Neural crest cell (in vitro differentiated cells): ENCODE measurements around the gene EYA3. TPM values are rescaled to one million over a fixed set of nuclear protein-coding genes. Genes with fewer than 3 reads are reported as not detected.

ENCODE experiments used
- DNase-seq: peaks from one replicate; pipeline ENCODE4 v3.0.0; 2021; ENCODE audit warnings: low read depth, mixed read lengths, low spot score
- H3K27ac Mint-ChIP-seq: one replicate; pipeline ENCODE4 v1.8.0; 2021; ENCODE audit warnings: mild to moderate bottlenecking, mixed read lengths; ENCODE audit not compliant: unreplicated experiment
- H3K27me3 Mint-ChIP-seq: 2 replicates; pipeline ENCODE4 v1.8.0; 2021; ENCODE audit warnings: low read depth, mild to moderate bottlenecking, mixed read lengths
- H3K36me3 Mint-ChIP-seq: 2 replicates; pipeline ENCODE4 v1.8.0; 2021; ENCODE audit warnings: low read depth, mild to moderate bottlenecking, mixed read lengths
- H3K4me1 Mint-ChIP-seq: 2 replicates; pipeline ENCODE4 v1.8.0; 2021; ENCODE audit warnings: mixed read lengths
- H3K4me3 Mint-ChIP-seq: one replicate; pipeline ENCODE4 v1.8.0; 2021; ENCODE audit warnings: mild to moderate bottlenecking, mixed read lengths
- H3K9me3 Mint-ChIP-seq: 2 replicates; pipeline ENCODE4 v1.8.0; 2021; ENCODE audit warnings: mixed read lengths
- total RNA-seq: library from RNA; stranded (reverse); gene quantifications from 2 replicates; pipeline ENCODE4 v1.2.1, GENCODE V29; 2021
- TF ChIP-seq, protein P1 (sequence below): fragments of 200-600 bp; sonication (generic); conservative IDR thresholded peaks from 2 replicates; pipeline ENCODE4 v1.5.0; 2021; ENCODE audit warnings: antibody characterized with exemption, mild to moderate bottlenecking

The EYA3 gene
- total RNA-seq, 1 donor from 2014 or later = 35.9 TPM

DNA sequence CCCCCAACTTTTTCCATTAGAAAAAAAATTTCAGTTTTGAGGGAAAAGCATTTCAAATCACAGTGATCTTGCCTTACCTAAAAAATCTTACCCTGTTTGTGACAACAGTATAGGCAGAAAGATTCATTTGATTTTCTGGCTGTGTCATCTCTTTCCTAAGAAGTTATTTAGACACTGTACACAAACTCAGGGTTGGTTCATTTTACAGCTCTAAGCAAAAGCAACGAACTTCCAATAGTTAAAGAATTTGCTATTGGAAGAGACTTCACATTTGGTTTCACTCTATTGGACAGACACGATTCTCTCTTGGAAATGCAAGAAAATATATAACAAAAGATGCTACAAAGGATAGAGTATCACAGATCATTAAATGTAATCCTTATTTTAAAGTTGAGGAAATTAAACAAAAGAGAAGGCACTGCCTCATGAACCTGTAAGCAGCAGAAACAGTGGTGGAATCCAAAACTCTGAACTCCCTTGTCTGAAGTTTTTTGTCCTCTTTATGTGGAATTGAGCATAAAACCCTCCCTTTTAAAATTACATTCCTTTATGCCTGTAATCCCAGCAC lies 20.8 kb downstream of the EYA3 start:
- H3K4me1 Mint-ChIP-seq = peaks cover 9% of the 10 kb centered on the region
- no peaks in the 10 kb centered on the region for H3K9me3 Mint-ChIP-seq
- no peak for DNase-seq
- TF ChIP-seq, protein P1, sequence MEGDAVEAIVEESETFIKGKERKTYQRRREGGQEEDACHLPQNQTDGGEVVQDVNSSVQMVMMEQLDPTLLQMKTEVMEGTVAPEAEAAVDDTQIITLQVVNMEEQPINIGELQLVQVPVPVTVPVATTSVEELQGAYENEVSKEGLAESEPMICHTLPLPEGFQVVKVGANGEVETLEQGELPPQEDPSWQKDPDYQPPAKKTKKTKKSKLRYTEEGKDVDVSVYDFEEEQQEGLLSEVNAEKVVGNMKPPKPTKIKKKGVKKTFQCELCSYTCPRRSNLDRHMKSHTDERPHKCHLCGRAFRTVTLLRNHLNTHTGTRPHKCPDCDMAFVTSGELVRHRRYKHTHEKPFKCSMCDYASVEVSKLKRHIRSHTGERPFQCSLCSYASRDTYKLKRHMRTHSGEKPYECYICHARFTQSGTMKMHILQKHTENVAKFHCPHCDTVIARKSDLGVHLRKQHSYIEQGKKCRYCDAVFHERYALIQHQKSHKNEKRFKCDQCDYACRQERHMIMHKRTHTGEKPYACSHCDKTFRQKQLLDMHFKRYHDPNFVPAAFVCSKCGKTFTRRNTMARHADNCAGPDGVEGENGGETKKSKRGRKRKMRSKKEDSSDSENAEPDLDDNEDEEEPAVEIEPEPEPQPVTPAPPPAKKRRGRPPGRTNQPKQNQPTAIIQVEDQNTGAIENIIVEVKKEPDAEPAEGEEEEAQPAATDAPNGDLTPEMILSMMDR = no peak
- no peak overlapping the region for H3K27ac Mint-ChIP-seq
- H3K36me3 Mint-ChIP-seq = no peaks in the 10 kb centered on the region
- no peaks in the 10 kb centered on the region for H3K27me3 Mint-ChIP-seq
- H3K4me3 Mint-ChIP-seq = no peak overlapping the region

DNA sequence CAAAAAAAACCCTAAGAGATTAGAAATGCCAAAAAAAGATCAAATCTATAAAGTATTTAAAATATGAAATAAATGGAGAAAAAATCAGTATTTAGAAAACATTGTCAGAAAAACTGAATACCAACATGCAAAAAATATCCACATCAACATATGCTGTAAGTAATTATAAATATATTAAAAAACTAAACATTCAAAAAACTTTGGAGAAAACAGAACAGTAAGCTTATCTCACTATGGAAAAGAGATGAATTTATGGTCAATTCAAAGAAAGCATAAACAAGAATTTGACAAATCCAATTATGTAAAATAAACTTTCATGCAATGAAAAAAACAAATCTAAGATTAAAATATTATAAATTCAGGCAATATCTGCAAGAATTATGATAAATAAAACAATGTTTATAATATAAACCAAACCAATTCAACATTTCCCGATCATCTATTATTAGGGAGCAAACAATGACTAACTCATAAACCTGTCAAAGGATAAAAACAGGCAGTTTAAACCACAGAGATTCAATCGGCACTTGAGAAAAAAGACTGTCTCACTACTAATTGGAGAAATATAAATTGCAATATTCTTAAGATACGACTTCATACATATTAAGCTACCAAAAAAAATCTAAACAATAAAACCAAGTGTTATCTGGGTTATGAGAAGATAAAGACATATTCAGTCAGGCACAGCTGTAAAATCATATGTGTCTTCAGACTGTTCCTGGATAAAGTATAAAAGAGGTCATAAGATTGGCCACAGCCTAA lies 21.8 kb downstream of the EYA3 start:
- DNase-seq = no peak
- no peaks in the 10 kb centered on the region for H3K27me3 Mint-ChIP-seq
- H3K27ac Mint-ChIP-seq = no peak overlapping the region
- H3K36me3 Mint-ChIP-seq = no peaks in the 10 kb centered on the region
- peaks cover 2% of the 10 kb centered on the region for H3K9me3 Mint-ChIP-seq
- H3K4me3 Mint-ChIP-seq = no peak overlapping the region
- TF ChIP-seq, protein P1 = no peak
- H3K4me1 Mint-ChIP-seq = peaks cover 9% of the 10 kb centered on the region

DNA sequence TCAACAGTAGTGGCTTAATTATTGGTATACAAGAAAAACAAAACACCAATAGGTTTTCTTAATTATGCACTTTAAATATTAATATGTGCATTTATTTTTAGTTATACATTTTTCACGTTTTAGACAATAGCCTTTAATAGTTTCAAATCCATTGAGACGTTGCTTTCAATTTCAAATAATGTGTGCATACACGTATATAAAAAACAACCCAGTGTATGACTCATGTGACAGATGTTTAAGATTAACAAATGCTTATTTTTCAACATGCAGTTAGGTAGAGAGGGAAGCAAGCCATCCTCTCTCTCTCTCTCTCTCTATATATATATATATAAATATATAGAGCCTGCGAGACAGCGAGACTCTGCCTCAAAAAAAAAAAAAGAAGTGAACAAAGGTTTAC lies 24.3 kb downstream of the EYA3 start:
- TF ChIP-seq, protein P1 = no peak
- no peak overlapping the region for H3K4me3 Mint-ChIP-seq
- H3K9me3 Mint-ChIP-seq = peaks cover 2% of the 10 kb centered on the region
- H3K36me3 Mint-ChIP-seq = peaks cover 2% of the 10 kb centered on the region
- H3K27me3 Mint-ChIP-seq = no peaks in the 10 kb centered on the region
- H3K27ac Mint-ChIP-seq = no peak overlapping the region
- H3K4me1 Mint-ChIP-seq = peaks cover 12% of the 10 kb centered on the region
- DNase-seq = no peak

GRCh38 chr1:28062806-28063205 lies 25.6 kb downstream of the EYA3 start:
- H3K27me3 Mint-ChIP-seq = no peaks in the 10 kb centered on the region
- H3K4me3 Mint-ChIP-seq = no peak overlapping the region
- peaks cover 2% of the 10 kb centered on the region for H3K36me3 Mint-ChIP-seq
- TF ChIP-seq, protein P1 = no peak
- H3K4me1 Mint-ChIP-seq = peaks cover 12% of the 10 kb centered on the region
- no peak overlapping the region for H3K27ac Mint-ChIP-seq
- no peak for DNase-seq
- H3K9me3 Mint-ChIP-seq = peaks cover 2% of the 10 kb centered on the region

DNA sequence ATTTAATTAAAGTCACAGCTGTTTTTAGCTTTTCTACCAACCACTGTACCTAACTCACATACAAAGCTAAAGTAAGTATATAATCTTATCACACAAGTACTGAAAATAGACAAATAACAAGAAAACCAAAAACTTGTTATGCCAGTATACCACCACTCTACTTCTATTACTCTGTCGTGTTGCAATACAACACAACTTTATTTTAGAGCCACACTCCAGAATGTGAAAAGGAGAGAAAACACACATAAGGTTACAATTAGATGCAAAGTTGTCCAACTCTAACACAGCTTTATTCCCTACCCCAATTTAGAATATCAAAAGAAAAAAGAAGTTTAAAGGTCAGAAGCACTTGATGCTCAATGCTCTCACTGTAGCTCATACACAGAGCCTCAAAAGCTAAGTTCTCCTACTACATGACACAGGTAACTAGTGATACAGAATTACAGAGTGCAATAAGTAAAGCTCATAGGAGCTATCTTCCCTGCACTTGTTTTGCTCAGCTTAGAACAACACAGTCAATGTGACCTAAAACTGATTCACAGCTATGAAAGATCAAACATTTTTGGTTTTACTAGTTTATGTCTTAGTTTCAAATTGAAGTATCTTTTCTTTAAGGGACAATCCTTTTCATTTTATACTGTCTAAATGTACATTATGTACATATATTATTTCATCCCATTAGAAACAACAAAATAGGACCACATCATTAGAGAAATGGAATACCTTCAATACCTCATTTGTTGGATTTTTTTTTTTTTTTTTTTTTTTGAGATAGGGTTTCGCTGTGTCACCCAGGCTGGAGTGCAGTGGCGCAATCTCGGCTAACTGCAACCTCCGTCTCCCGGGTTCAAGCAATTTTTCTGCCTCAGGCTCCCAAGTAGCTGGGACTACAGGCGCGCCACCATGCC lies 29.2 kb downstream of the EYA3 start:
- TF ChIP-seq, protein P1 = no peak
- no peak overlapping the region for H3K4me3 Mint-ChIP-seq
- no peak overlapping the region for H3K27ac Mint-ChIP-seq
- DNase-seq = no peak
- no peaks in the 10 kb centered on the region for H3K27me3 Mint-ChIP-seq
- H3K36me3 Mint-ChIP-seq = peaks cover 4% of the 10 kb centered on the region
- H3K4me1 Mint-ChIP-seq = peaks cover 3% of the 10 kb centered on the region
- H3K9me3 Mint-ChIP-seq = peaks cover 2% of the 10 kb centered on the region
